NB4 (cell line): Measurements from ENCODE around the gene AP1B1.

Source experiments
- CTCF ChIP-seq: IDR thresholded peaks from one replicate; pipeline ENCODE4 v1.5.1; 2012; ENCODE audit warnings: low read depth, low read length
- MYC ChIP-seq: IDR thresholded peaks from 2 replicates; pipeline ENCODE4 v1.6.1; 2011; ENCODE audit warnings: low read depth, low read length
- POLR2A ChIP-seq: IDR thresholded peaks from 2 replicates; pipeline ENCODE4 v1.6.1; 2011; ENCODE audit warnings: mild to moderate bottlenecking; ENCODE audit not compliant: insufficient read length; ENCODE audit errors: extremely low read depth
- TF ChIP-seq, protein P1 (sequence below): IDR thresholded peaks from 2 replicates; pipeline ENCODE4 v1.6.1; 2011; ENCODE audit warnings: low read depth, low read length

DNA sequence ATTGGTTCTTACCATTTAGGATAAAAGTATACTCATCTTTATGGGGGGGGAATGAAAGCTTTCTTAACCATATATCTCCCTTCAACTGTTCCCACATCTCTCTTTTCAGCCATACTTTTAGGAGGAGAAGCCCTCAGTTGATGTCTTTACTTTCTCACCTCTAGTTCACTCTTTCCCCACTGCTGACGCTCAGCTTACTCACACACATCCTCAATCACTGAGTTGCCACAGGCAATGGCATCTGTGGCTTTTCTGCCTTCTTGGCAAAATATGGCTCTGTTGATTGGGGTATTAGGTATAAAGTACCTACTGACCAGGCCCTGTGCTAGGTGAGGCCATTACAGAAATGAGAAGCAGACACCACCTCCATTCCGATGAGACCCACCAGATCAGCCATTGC is 12.2 kb upstream of the AP1B1 start:
- no peak for TF ChIP-seq POLR2A
- TF ChIP-seq CTCF: no peak
- TF ChIP-seq MYC: no peak
- TF ChIP-seq, protein P1, sequence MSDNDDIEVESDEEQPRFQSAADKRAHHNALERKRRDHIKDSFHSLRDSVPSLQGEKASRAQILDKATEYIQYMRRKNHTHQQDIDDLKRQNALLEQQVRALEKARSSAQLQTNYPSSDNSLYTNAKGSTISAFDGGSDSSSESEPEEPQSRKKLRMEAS: no peak
